Mucosa of stomach (tissue), 1 donor: Measurements from ENCODE around the gene MLN.

Source experiments
- H3K27me3 ChIP-seq: one replicate; pipeline ENCODE4 v1.7.0; 2013; ENCODE audit warnings: mild to moderate bottlenecking, low read length; ENCODE audit not compliant: control insufficient read depth, insufficient read depth
- H3K36me3 ChIP-seq: one replicate; pipeline ENCODE4 v1.7.0; 2013; ENCODE audit warnings: low read length; ENCODE audit not compliant: control insufficient read depth, insufficient read depth
- H3K4me1 ChIP-seq: one replicate; pipeline ENCODE4 v1.7.0; 2013; ENCODE audit warnings: mild to moderate bottlenecking, low read length; ENCODE audit not compliant: control insufficient read depth, insufficient read depth
- H3K4me3 ChIP-seq: one replicate; pipeline ENCODE4 v1.7.0; 2013; ENCODE audit warnings: low read length
- H3K9ac ChIP-seq: one replicate; pipeline ENCODE4 v1.7.0; 2013; ENCODE audit warnings: mild to moderate bottlenecking, low read length, moderate library complexity
- H3K9me3 ChIP-seq: one replicate; pipeline ENCODE4 v1.7.0; 2013; ENCODE audit warnings: mild to moderate bottlenecking, low read length, moderate library complexity; ENCODE audit not compliant: control insufficient read depth
- donor health status: Pancreatic carcinoma.

MLN gene

DNA sequence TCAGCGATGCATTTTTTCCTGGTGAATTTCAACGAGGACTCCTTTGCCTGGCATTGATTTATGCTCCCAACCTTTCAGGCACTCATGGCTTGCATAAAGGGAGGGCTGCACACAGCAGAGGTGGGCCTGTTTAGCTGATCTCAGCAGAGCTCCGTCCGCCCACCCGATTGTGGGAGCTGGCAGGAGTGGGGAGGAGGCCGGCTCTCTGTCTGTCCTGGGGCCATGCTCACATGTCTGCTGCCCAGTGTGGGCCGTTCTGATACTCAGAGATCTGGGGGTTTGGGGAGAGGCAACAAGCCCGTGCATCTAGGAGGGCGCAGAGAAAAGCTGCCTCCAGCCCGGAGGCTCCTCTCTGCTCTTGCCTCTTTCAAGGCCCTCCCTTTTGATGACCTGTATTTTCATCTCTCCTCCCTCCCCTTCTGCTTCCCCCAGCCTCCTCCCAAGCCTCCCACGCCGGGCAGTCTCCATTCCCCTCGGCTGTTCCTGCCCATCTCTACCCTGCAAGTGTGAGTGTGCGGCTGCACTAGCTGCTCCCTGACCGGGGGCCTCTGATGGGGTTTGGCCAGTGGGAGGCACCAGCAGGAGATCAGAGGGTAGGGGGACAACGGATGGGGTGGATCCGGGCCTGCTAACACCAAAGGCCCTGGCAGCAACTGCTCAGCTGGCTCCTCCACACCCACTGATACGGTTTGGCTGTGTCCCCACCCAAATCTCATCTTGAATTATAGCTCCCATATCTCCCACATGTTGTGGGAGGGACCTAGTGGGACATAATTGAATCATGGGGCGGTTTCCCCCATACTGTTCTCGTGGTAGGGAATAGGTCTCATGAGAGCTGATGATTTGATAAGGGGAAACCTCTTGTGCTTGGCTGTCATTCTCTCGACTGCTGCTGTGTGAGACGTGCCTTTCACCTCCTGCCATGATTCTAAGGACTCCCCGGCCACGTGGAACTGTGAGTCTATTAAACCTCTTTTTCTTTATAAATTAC is 39.6 kb upstream of the MLN start:
- no peaks in the 10 kb centered on the region for H3K36me3 ChIP-seq
- no peak overlapping the region for H3K9ac ChIP-seq
- peaks cover 10% of the 10 kb centered on the region for H3K4me1 ChIP-seq
- no peak overlapping the region for H3K4me3 ChIP-seq
- H3K27me3 ChIP-seq = peaks cover 4% of the 10 kb centered on the region
- no peaks in the 10 kb centered on the region for H3K9me3 ChIP-seq

DNA sequence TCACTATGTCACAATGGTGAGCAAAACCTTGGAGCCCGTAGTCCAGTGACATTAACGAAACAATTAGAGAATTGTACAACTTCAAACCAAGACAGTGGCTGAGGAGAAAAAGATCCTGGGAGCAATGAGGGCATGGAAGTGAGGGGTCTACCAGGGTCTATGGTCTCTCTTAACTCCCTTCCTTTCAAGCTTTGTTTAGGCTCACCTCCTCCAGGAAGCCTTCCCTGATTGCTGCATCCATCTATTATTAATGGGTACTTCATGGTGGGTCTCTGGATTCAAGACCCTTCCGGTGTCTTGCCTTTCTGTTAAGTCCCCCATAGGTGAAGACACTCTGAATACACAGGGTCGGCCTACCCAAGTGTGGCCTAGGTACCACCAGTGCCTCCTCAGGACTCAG is 38.1 kb upstream of the MLN start:
- Histone ChIP-seq H3K9me3 (no peaks in the 10 kb centered on the region), H3K27me3 (peaks cover 4% of the 10 kb centered on the region), H3K4me3 (no peak overlapping the region), H3K9ac (no peak overlapping the region), H3K36me3 (no peaks in the 10 kb centered on the region), H3K4me1 (peaks cover 10% of the 10 kb centered on the region)

DNA sequence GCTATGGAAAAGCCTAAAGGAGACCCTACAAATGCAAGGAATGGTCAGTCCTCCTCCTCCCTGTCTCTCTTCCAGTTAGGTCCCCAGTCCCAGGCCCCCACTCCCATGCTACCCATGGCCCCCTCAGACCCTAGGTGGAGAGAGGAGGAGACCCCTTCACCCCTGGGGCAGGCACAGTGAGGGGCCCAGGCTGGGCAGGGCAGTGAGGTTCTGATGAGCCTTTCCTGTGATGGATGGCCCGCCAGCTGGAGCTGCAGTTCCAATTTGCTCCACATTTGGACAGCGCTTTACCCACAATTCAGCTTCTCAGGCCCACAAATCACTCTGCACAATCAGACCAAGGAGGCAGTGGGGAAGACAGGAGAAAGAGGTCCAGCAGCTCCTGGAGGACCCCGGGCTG is 37.3 kb upstream of the MLN start:
- Histone ChIP-seq H3K4me3 (no peak overlapping the region), H3K36me3 (no peaks in the 10 kb centered on the region), H3K4me1 (peaks cover 10% of the 10 kb centered on the region), H3K27me3 (peaks cover 4% of the 10 kb centered on the region), H3K9me3 (no peaks in the 10 kb centered on the region), H3K9ac (no peak overlapping the region)

DNA sequence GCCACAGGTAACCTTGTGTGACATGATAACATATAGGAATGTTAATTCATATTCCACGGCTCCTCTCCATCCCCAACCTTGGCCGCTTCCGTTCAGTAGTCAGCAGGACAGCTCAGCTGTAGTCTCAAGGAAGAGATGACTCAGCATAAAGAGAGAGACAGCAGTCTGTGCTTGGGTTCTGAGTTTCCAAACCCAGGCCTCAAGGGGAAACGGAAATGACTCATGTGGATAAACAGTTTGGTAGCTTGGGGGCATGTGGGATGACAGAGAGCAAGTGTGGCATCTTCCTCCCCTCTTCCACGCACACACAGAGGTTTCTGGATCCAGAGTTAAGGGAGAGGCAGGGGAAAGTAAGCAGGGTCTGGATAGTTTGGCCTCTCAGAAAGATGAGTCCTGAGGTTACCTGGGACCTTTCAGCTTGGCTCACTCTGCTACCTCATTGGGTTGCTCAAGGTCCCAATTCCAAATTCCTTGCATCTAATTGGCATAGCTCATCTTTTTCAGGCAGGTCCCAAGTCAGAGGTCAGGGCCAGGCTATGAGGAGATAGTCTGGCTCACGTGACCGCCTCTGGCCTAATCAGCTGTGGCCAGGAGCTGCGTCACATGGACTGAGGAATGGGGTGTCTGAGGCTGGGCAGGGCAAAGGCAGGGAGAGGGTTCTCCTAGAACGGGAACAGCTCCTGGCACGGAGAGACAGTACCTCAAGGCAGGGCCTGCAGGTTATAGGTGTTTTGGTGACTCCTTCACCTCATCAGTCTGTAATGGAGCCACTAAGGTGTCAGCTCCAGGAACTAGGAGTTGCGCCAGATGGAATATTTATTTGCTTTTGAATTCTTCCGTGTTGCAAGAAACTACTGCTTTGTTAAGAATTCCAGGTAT is 36.5 kb upstream of the MLN start:
- H3K4me3 ChIP-seq = no peak overlapping the region
- peaks cover 4% of the 10 kb centered on the region for H3K27me3 ChIP-seq
- peaks cover 10% of the 10 kb centered on the region for H3K4me1 ChIP-seq
- H3K9ac ChIP-seq = no peak overlapping the region
- H3K9me3 ChIP-seq = no peaks in the 10 kb centered on the region
- H3K36me3 ChIP-seq = no peaks in the 10 kb centered on the region

GRCh38 chr6:33839399-33840047 is 35.7 kb upstream of the MLN start:
- Histone ChIP-seq H3K4me1 (peaks cover 10% of the 10 kb centered on the region), H3K9me3 (no peaks in the 10 kb centered on the region), H3K9ac (no peak overlapping the region), H3K4me3 (no peak overlapping the region), H3K36me3 (no peaks in the 10 kb centered on the region), H3K27me3 (peaks cover 4% of the 10 kb centered on the region)

- H3K4me1 ChIP-seq = peaks cover 10% of the 10 kb centered on the region
- H3K36me3 ChIP-seq = no peaks in the 10 kb centered on the region
These were observed 35.2 kb upstream of the MLN start for GRCh38 chr6:33838983-33839382.

GRCh38 chr6:33837971-33838665 is 34.3 kb upstream of the MLN start:
- H3K27me3 ChIP-seq = peaks cover 4% of the 10 kb centered on the region

More at GRCh38 chr6:33838983-33839382, 35.2 kb upstream of the MLN start:
- peaks cover 4% of the 10 kb centered on the region for H3K27me3 ChIP-seq
- no peak overlapping the region for H3K4me3 ChIP-seq
- H3K9me3 ChIP-seq = no peaks in the 10 kb centered on the region
- no peak overlapping the region for H3K9ac ChIP-seq

GRCh38 chr6:33836806-33837469 is 33.1 kb upstream of the MLN start:
- H3K4me3 ChIP-seq = no peak overlapping the region
- no peaks in the 10 kb centered on the region for H3K36me3 ChIP-seq
- no peak overlapping the region for H3K9ac ChIP-seq
- H3K4me1 ChIP-seq = peaks cover 10% of the 10 kb centered on the region
- H3K27me3 ChIP-seq = peaks cover 4% of the 10 kb centered on the region
- H3K9me3 ChIP-seq = no peaks in the 10 kb centered on the region

More at GRCh38 chr6:33837971-33838665, 34.3 kb upstream of the MLN start:
- Histone ChIP-seq H3K4me1 (peaks cover 10% of the 10 kb centered on the region), H3K9ac (no peak overlapping the region), H3K4me3 (no peak overlapping the region), H3K36me3 (no peaks in the 10 kb centered on the region), H3K9me3 (no peaks in the 10 kb centered on the region)

- no peaks in the 10 kb centered on the region for H3K9me3 ChIP-seq
- H3K4me1 ChIP-seq = no peaks in the 10 kb centered on the region
- peaks cover 4% of the 10 kb centered on the region for H3K27me3 ChIP-seq
- no peaks in the 10 kb centered on the region for H3K36me3 ChIP-seq
- no peak overlapping the region for H3K4me3 ChIP-seq
- H3K9ac ChIP-seq = no peak overlapping the region
These were observed 30.9 kb upstream of the MLN start for GRCh38 chr6:33834401-33835392.

DNA sequence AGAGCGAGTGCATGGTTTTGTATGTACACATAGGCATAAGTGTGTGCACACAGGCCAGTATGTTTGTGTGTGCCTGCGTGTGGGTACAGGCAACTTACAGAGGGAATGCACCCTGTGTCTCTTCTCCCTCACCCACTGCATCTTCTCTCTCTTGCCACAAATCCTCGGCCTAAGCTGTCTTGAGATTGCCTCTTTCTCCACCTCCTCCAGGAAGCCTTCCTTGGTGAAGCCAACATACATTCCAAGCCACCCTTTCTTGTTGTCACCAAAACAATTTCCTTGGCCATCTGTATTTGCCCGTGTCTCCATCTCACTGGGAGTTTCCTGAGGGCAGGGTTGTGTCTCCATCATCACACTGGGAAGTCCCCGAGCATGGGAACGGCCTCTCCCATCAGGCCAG is 29.8 kb upstream of the MLN start:
- Histone ChIP-seq H3K9me3 (no peaks in the 10 kb centered on the region), H3K36me3 (no peaks in the 10 kb centered on the region), H3K4me3 (no peak overlapping the region), H3K9ac (no peak overlapping the region), H3K27me3 (peaks cover 4% of the 10 kb centered on the region), H3K4me1 (no peaks in the 10 kb centered on the region)
